GM18873 (cell line): ENCODE results near the gene CASTOR1.

Experiments used
- ATAC-seq: cut with Tn5 transposase; IDR thresholded peaks from one replicate; pipeline ENCODE4 v1.9.1; 2021; ENCODE audit warnings: mild to moderate bottlenecking, moderate library complexity, moderate number of reproducible peaks; ENCODE audit not compliant: unreplicated experiment, low FRiP score

CASTOR1 gene

GRCh38 chr22:30301995-30302809 is 12.9 kb upstream of the CASTOR1 start:
- no peak for ATAC-seq

GRCh38 chr22:30299322-30299721 is 10.0 kb upstream of the CASTOR1 start:
- no peak for ATAC-seq

DNA sequence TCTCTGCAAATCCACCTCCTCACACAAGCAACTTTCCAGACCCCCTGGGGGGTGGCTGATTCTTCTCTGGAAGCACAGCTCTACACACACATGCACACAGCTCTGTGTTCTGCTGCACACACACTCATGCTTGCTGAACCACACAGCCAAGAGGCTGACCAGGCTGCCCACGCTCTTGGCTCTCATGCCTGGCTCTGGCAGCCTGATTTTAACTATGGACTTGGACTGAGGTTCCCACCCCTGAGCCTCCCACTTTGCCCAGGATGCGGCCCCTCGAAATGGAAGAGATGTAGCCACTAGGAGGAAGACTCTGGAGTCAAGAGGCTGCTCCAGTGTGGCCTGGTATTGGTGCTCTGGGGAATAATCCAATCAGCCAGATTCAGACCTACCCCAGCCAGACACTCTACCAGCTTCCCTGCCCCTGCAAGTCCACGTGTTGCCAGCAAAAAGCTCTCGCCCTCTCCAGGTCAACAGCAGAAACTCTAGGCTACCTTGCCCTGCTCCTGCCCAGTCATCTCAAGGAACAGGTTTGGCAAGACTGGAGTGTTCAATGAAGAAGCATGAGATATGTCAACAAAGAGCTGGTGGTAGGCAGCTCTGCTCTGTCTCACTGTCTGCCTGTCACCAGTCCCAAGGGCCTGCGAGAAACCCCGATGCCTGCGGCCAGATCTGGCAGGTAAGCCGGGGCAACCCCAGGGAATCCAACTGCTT is 8.8 kb upstream of the CASTOR1 start:
- ATAC-seq = no peak

- no peak for ATAC-seq
These were observed 8.1 kb upstream of the CASTOR1 start for GRCh38 chr22:30297276-30297990.

GRCh38 chr22:30296833-30297232 is 7.5 kb upstream of the CASTOR1 start:
- no peak for ATAC-seq

DNA sequence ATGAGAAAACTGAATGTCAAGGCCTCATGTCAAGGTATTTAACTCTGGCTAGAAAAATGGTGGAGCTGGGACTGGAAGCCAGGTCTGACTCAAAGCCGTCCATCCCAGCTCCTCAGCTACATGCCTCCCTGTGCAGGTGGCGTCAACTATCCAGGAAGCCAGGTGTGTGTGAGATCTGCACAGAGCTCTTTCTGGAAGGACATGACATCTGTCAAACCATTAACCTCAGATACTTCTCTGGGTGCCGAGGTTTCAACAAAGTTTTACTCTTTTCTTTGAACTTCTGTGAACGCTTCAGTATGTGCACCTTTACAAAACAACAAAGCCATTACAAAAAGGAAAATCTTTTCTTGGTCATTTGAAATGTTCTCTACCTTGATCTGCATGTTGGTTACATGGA is 7.0 kb upstream of the CASTOR1 start:
- ATAC-seq = no peak

GRCh38 chr22:30295576-30295975 is 6.3 kb upstream of the CASTOR1 start:
- no peak for ATAC-seq

- no peak for ATAC-seq
These were observed 5.5 kb upstream of the CASTOR1 start for GRCh38 chr22:30294830-30295229.

GRCh38 chr22:30294066-30294465 is 4.8 kb upstream of the CASTOR1 start:
- no peak for ATAC-seq

DNA sequence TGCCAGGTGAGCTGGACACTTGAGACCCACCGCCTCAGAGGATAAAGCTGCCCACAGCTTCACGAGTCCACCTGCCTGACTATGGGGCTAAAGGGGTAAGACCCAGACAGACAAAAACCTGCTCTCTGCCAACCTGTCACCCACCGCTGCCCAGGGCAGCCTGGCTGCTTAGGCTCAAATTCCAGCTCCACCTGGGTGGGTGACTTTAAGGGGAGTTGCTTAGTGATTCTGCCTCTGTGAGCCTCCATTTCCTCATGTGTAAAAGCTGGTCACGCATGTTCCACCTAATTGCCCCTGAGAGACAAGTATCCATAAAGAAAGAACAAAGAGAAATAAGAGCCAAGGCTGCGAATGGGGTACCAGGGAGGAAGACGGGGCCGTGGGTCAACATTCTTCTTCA is 3.7 kb upstream of the CASTOR1 start:
- ATAC-seq = no peak

DNA sequence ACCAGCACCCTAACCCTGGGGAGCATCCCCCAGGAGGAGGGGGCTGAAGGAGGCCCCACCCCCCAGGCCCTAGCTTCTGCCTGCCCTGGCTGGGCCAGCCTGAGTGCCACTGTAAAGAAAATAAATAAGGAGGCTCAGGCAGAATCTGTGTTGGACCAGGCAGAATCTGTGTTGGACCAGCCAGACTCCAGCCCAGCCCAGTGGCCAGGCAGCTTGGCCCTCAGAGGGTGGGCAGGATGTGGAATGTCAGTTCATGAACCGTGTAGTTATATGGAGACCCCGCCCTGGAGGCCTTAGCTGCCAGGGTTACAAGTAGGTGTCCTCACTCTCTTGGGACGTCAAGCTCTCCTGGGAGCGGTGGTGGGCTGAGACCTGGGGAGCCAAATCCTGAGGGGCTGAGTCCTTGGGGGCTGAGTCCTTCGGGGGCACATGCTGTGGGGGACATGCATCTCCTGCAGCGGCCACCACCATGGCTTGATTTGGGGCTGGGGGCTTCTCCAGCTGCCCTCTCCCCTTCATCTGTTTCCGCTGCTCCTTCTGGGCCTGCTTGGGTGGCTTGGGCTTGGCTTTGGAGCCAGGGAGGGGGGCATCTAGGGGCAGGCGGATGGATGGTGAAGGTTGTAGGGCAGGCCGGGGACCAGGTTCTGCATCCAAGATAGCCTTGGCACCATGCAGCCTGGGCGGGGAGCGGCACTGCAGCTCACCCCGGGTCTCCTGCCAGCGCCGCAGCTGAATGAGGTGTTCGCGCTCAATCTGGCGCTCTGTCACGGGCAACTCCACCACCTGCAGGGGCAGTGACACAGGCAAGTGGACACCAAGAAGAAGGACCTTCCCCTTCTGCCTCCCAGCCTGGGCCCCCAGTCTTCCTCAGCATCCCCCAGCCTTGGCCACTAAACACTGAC is 3.0 kb upstream of the CASTOR1 start:
- no peak for ATAC-seq

- no peak for ATAC-seq
These were observed 2.0 kb upstream of the CASTOR1 start for GRCh38 chr22:30291058-30291892.

GRCh38 chr22:30290342-30291057 is 1.2 kb upstream of the CASTOR1 start:
- ATAC-seq = no peak

GRCh38 chr22:30289980-30290313 is 642 bp upstream of the CASTOR1 start:
- peak; percentile 5 for ATAC-seq

DNA sequence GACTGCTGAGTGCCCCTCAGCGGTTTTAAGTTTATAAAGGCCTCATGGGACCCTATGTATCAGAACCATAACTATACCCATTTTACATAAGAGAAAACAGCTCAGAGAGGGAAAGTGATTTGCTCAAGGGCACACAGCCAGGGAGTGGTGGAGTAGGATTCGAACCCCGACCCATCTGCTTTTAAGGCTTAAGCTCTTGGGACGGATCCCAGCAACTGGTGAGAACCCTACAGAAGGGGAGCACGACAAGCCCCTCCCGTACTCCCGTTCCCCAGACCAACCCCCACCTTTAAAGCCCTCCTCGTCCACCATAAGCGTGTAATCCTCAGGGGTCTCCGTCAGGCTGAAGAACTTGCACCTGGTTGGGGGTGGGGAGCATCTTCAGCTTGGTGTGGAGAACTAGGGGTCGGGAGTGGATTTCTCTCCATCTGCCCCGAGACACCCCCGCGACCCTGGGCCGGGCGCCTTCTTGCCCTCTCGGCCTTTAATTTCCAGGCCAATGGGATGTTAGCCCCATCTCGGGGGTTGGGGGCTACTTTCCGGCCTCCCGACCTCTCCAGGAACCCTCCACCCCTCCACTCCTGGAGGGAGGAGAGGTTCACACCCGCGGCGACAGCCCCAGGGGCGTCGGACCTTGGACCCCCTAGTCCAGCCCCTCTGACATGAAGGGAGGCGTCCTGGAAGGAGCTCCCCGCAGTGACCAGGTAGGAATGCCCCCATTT is 725 bp downstream of the CASTOR1 start:
- no peak for ATAC-seq

- ATAC-seq = no peak
These were observed 1.5 kb downstream of the CASTOR1 start for GRCh38 chr22:30287648-30288418.

- ATAC-seq = no peak
These were observed 2.3 kb downstream of the CASTOR1 start for GRCh38 chr22:30286813-30287647.
